OCI-LY1 (cell line): Measurements from ENCODE around the gene INIP.

Experiments used
- H2AFZ ChIP-seq: fragments of 200-600 bp; sonication (generic), shearing (Covaris generic); 2 replicates; pipeline ENCODE4 v1.6.0; 2014; ENCODE audit warnings: antibody characterized with exemption, mild to moderate bottlenecking, low read length
- H3F3A ChIP-seq: fragments of 200-600 bp; sonication (generic), shearing (Covaris generic); 2 replicates; pipeline ENCODE4 v1.6.0; 2014; ENCODE audit warnings: mild to moderate bottlenecking, antibody characterized with exemption, low read length, moderate library complexity; ENCODE audit not compliant: insufficient read depth
- H3K27ac ChIP-seq: fragments of 200-600 bp; sonication (generic); 2 replicates; pipeline ENCODE4 v1.5.1; 2014; ENCODE audit warnings: low read length, mixed run types, mild to moderate bottlenecking, low read depth; ENCODE audit not compliant: poor library complexity, severe bottlenecking
- H3K27me3 ChIP-seq: fragments of 200-600 bp; sonication (generic); 2 replicates; pipeline ENCODE4 v1.6.0; 2014; ENCODE audit warnings: antibody characterized with exemption, mild to moderate bottlenecking, low read length, moderate library complexity; ENCODE audit not compliant: insufficient read depth
- H3K36me3 ChIP-seq: fragments of 200-600 bp; sonication (generic); 2 replicates; pipeline ENCODE4 v1.6.1; 2014; ENCODE audit warnings: mild to moderate bottlenecking, antibody characterized with exemption, low read length, moderate library complexity, mixed read lengths; ENCODE audit not compliant: insufficient read depth
- H3K4me1 ChIP-seq: fragments of 200-600 bp; sonication (generic); 2 replicates; pipeline ENCODE4 v1.5.1; 2014; ENCODE audit warnings: mild to moderate bottlenecking, low read length, moderate library complexity; ENCODE audit not compliant: insufficient read depth, severe bottlenecking
- H3K4me2 ChIP-seq: fragments of 200-600 bp; sonication (generic), shearing (Covaris generic); 2 replicates; pipeline ENCODE4 v1.6.1; 2014; ENCODE audit warnings: low read length
- H3K4me3 ChIP-seq: fragments of 200-600 bp; sonication (generic); 2 replicates; pipeline ENCODE4 v1.5.1; 2014; ENCODE audit warnings: low read length, low read depth, mild to moderate bottlenecking, mixed read lengths; ENCODE audit not compliant: poor library complexity, severe bottlenecking
- H3K79me2 ChIP-seq: fragments of 200-600 bp; shearing (Covaris generic); 2 replicates; pipeline ENCODE4 v1.6.1; 2016; ENCODE audit warnings: mixed run types, low read length, mixed read lengths; ENCODE audit not compliant: insufficient read depth
- H3K9ac ChIP-seq: fragments of 200-600 bp; sonication (generic), shearing (Covaris generic); 2 replicates; pipeline ENCODE4 v1.6.1; 2014; ENCODE audit warnings: mild to moderate bottlenecking, low read length, mixed read lengths
- H3K9me2 ChIP-seq: fragments of 200-600 bp; sonication (generic), shearing (Covaris generic); 2 replicates; pipeline ENCODE4 v1.6.1; 2014; ENCODE audit warnings: low read depth, mild to moderate bottlenecking, low read length, mixed read lengths
- H3K9me3 ChIP-seq: fragments of 200-600 bp; shearing (Covaris generic); 2 replicates; pipeline ENCODE4 v1.6.1; 2014; ENCODE audit warnings: low read length, mixed read lengths
- H4K20me1 ChIP-seq: fragments of 200-600 bp; sonication (generic), shearing (Covaris generic); 2 replicates; pipeline ENCODE4 v1.6.0; 2016; ENCODE audit warnings: mild to moderate bottlenecking, low read length; ENCODE audit not compliant: insufficient read depth
- CTCF ChIP-seq: fragments of 200-600 bp; sonication (generic), shearing (Covaris generic); IDR thresholded peaks from 2 replicates; pipeline ENCODE4 v1.5.1; 2017; ENCODE audit warnings: mild to moderate bottlenecking, antibody characterized with exemption, low read length, moderate library complexity, mixed read lengths
- EZH2 ChIP-seq: fragments of 200-600 bp; sonication (generic), shearing (Covaris generic); IDR thresholded peaks from 2 replicates; pipeline ENCODE4 v1.8.0; 2017; ENCODE audit warnings: borderline replicate concordance, mixed run types, mild to moderate bottlenecking, antibody characterized with exemption, low read length, moderate library complexity, mixed read lengths

Gene INIP

GRCh38 chr9:112712678-112713077, 5.2 kb downstream of the INIP start:
- Histone ChIP-seq H3K4me3 (no peak overlapping the region), H3K9me2 (no peaks in the 10 kb centered on the region), H3K4me2 (no peak overlapping the region), H3K79me2 (peaks cover 72% of the 10 kb centered on the region), H3K4me1 (peaks cover 37% of the 10 kb centered on the region), H3K9me3 (no peaks in the 10 kb centered on the region), H4K20me1 (no peaks in the 10 kb centered on the region), H2AFZ (no peak overlapping the region), H3K27ac (no peak overlapping the region), H3K27me3 (no peaks in the 10 kb centered on the region), H3K36me3 (peaks cover 51% of the 10 kb centered on the region), H3K9ac (no peak overlapping the region), H3F3A (no peaks in the 10 kb centered on the region)
- no peak for TF ChIP-seq CTCF
- TF ChIP-seq EZH2, result no peak

GRCh38 chr9:112711050-112711689, 6.7 kb downstream of the INIP start:
- H3F3A ChIP-seq, result no peaks in the 10 kb centered on the region
- H3K4me2 ChIP-seq, result no peak overlapping the region
- H3K36me3 ChIP-seq, result peaks cover 50% of the 10 kb centered on the region
- H4K20me1 ChIP-seq, result no peaks in the 10 kb centered on the region
- peaks cover 28% of the 10 kb centered on the region for H3K4me1 ChIP-seq
- peaks cover 71% of the 10 kb centered on the region for H3K79me2 ChIP-seq
- no peaks in the 10 kb centered on the region for H3K27me3 ChIP-seq
- H3K9ac ChIP-seq, result no peak overlapping the region
- H3K9me3 ChIP-seq, result no peaks in the 10 kb centered on the region
- no peak overlapping the region for H3K4me3 ChIP-seq
- H3K9me2 ChIP-seq, result no peaks in the 10 kb centered on the region
- H2AFZ ChIP-seq, result no peak overlapping the region
- H3K27ac ChIP-seq, result no peak overlapping the region
- TF ChIP-seq CTCF (peak; percentile 53), EZH2 (no peak)

GRCh38 chr9:112705768-112706427, 12.0 kb downstream of the INIP start:
- TF ChIP-seq EZH2, result no peak
- TF ChIP-seq CTCF, result peak; percentile 31; the same call in 1 of the 2 replicates
- Histone ChIP-seq H3K27ac (no peak overlapping the region), H3K4me3 (no peak overlapping the region), H3K9me3 (no peaks in the 10 kb centered on the region), H3K27me3 (no peaks in the 10 kb centered on the region), H3K36me3 (peaks cover 31% of the 10 kb centered on the region; the same call in 1 of the 2 replicates), H3K9me2 (no peaks in the 10 kb centered on the region), H4K20me1 (no peaks in the 10 kb centered on the region), H3F3A (no peaks in the 10 kb centered on the region), H3K9ac (no peak overlapping the region), H3K79me2 (peaks cover 66% of the 10 kb centered on the region), H3K4me2 (no peak overlapping the region), H2AFZ (no peak overlapping the region), H3K4me1 (peaks cover 12% of the 10 kb centered on the region)
